C1 segment of cervical spinal cord (tissue), 14 donors: ENCODE results near the gene NAA15.
"Not testable (repeated sequence)": the region's sequence is repeated elsewhere in the genome, so short reads cannot be mapped to it uniquely, and the experiment has no call there.

Experiments used
- DNase-seq, 14 donors: peaks; one replicate each; lab custom pipeline; 2025; lab: John Stamatoyannopoulos, UW

NAA15 gene

GRCh38 chr4:139297001-139297410 lies 4.3 kb upstream of the NAA15 start:
- DNase-seq, result no peak

DNA sequence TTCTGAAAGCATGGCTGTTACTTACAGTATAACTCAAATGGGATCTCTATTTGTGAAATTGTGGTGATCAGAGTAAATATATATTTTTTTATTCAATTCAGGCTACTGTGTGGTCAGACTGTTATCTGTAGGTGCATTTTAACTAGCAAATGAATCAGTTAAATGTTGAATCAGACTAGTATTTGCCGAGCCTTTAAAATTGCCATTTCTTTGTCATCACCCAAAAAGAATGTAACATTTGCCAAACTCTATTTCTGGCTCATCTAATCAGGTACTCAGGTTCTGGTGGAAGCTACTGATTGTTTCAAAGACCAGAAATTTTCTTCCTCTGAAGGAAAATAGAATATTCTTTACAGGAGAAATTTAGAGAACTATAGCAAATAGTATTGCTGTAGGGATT lies 1.8 kb upstream of the NAA15 start:
- no peak for DNase-seq

DNA sequence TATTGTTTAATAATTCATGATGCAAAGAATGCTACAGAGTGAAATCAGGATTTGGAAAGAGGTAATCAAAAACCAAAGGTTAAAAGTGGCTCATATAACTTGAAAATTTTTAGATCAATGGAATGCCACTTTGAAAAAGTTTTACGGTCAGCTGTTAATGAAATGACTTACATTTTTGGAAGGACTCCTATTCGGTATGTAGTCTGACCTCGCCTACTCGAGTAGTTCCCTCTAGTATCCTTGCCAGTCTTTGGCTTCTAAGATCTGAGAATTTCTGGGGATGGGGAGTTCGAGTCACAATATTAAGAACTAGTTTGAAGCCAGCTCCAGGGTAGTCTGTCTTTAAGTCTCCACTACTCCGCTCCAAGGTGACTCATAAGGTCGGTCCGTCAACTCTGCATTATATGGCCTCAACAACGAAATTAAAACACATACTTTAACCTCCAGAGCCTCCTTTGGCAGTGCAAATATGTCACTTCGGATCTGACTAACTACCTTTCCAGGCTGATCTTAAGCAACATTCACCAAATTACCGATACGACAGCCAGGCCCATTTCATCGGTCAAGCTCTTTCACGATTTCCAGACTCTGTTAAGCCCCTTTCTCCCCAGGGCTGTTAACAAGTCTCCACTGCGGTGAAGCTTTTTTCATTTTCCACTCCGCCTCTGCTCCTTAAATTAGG lies 733 bp upstream of the NAA15 start:
- DNase-seq, result peak in 4 of 14 donors; percentile 50 to 62 (median 60)

- peak in 11 of 14 donors; percentile 36 to 77 (median 60) for DNase-seq
Measured at GRCh38 chr4:139301821-139302611, 711 bp downstream of the NAA15 start, which contains the start of gene NDUFC1. Gene NDUFC1, minus strand, starts transcription at chr4:139302477. Its CDS starts 6,679 bp downstream, at chr4:139295798.

DNA sequence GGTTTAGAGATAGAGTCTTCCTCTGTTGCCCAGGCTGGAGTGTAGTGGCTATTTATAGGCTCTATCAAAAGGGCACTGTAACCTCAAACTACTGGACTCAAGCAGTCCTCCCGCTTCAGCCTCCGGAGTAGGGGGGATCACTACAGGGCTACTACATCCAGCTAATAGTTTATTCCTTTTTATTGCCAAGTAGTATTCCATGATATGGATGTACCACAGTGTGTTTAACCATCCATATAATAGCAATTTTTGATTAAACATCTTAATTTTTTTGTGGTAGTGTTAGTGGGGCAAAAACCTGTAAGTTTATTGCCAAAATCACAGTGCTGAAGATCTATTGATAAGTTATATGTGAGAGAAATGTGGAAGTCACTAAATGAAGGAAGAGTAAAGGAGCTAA lies 3.6 kb downstream of the NAA15 start:
- DNase-seq, result no peak

GRCh38 chr4:139311909-139312308 lies 10.6 kb downstream of the NAA15 start:
- DNase-seq, result no peak

- no peak for DNase-seq
Measured at GRCh38 chr4:139312552-139313332, 11.4 kb downstream of the NAA15 start.

- DNase-seq, result not testable (repeated sequence)
Measured at GRCh38 chr4:139313414-139313813, 12.1 kb downstream of the NAA15 start.

DNA sequence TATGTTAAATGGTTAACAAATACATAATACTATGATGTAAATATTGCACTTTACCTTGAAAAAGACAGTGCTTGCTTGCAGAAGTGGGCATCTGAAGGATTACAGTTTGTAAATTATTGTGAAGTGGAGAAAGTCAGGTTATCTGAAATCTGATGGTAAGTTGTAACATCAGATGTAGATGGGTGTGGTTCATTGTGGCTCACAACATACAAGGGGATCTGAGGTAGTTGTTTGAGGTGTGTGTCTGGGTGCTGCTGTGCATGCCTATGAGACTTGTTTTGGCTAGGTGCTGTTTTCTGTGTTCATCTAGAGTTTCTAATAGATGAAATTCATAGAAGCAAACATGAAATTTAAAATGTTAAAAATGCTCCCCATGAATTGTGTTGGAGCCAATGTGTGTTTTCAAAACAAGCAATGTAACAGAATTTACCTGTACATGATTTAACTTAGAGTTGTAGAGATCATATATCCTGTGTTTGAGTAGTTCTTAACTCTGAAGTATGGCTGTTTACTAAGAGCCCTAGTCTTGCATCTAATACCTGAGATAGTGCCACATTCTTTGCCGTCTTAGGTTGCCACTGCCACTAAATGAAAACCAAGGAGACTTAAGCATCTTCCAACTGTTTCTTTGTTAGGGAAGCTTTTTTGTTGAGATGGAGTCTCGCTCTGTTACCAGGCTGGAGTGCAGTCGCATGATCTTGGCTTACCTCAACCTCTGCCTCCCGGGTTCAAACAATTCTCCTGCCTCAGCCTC lies 12.9 kb downstream of the NAA15 start:
- DNase-seq, result no peak

DNA sequence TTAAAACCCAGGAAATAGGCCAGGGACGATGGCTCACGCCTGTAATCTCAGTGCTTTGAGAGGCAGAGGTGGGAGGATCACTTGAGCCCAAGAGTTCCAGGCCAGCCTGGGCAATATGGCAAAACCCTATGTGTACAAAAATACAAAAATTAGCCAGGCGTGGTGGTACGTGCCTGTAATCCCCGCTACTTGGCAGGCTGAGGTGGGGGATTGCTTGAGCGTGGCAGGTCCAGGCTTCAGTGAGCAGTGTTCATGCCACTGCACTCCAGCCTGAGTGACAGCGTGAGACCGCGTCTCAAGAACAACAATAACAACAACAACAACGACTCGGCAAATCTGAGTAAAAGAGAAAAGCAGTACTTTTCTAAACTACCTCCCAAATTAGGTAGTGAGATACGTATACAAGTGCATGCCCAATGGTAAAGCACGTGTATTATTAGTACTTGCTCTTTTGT lies 13.9 kb downstream of the NAA15 start:
- no peak for DNase-seq

- DNase-seq, result no peak
Measured at GRCh38 chr4:139316733-139317132, 15.4 kb downstream of the NAA15 start.

DNA sequence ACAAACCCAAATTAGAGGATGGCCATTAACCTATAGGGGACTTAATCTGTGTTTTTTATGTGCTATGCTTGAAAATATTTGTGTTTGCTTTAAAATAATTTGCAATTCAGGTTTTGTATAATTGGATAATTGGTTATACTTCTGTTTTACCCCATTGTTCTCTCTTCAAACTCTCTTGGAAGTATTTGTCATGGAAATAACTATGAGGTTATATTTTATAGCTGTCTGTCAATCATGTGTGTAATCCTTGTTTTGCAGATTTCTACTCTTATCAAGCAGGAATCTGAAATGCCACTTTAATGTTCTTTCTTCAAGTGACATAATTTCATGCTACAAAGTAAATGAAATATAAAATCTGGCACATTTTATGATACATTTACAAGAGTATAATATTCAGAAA lies 16.3 kb downstream of the NAA15 start:
- no peak for DNase-seq

DNA sequence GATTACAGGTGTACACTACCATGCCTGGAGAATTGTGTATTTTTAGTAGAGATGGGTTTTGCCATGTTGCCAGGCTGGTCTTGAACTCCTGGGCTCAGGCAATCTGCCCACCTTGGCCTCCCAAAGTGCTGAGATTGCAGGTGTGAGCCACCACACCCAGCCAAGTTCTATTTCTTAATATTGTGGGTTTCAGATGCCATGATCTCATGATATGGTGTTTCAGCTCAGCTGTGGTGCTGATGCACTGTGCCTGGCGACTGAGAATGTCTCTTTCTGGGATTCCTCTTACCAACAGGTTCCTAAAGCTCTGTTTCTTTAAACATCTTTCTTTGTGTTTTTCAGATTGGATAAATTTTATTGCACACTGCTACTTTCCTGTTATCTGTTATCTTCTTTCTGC lies 18.3 kb downstream of the NAA15 start:
- DNase-seq, result no peak

GRCh38 chr4:139322070-139322469 lies 20.8 kb downstream of the NAA15 start:
- not testable (repeated sequence) for DNase-seq

DNA sequence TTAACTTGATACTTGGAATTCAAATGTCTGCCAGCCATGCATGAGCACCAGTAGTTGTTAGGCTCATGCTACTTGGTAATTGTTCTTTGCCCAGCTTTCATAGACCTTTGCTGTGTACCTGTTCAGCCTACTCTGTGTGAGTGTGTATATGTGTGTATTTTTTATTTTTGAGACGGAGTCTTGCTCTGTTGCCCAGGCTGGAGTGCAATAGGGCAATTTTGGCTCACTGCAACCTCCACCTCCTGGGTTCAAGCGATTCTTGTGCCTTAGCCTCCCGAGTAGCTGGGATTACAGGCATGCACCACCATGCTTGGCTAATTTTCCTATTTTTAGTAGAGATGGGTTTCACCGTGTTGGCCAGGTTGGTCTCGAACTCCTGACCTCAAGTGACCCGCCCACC lies 21.2 kb downstream of the NAA15 start:
- DNase-seq, result not testable (repeated sequence)

- no peak for DNase-seq
Measured at GRCh38 chr4:139324620-139325019, 23.3 kb downstream of the NAA15 start.

DNA sequence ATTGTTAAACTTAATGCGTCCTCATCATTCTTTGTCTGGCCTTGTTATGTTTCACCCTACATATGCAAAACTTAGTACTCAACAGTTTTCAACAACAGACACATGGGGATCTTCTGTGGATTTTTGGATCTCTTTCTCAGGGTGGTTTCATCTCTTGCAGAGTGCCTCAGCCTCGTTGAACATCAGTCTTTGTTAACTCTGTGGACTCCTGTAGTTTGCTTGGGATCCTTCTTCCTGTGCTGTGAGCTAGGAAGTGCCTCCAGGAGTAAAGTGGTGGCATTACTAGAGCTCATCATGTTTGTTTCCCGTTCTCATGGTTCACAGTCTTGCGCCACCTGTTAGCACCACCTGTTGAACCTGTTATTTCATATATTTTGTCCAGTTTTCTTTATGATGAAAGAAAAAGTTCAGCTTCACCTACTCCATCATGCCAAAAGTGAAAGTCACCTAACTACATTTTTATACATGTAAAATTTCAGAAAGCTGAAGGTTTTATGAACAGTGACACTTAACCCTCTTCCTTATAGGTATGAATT lies 28.4 kb downstream of the NAA15 start:
- no peak for DNase-seq

- no peak for DNase-seq
Measured at GRCh38 chr4:139330283-139330682, 29.0 kb downstream of the NAA15 start.

GRCh38 chr4:139331185-139331584 lies 29.9 kb downstream of the NAA15 start:
- no peak for DNase-seq

- DNase-seq, result no peak
Measured at GRCh38 chr4:139333046-139333445, 31.7 kb downstream of the NAA15 start.

DNA sequence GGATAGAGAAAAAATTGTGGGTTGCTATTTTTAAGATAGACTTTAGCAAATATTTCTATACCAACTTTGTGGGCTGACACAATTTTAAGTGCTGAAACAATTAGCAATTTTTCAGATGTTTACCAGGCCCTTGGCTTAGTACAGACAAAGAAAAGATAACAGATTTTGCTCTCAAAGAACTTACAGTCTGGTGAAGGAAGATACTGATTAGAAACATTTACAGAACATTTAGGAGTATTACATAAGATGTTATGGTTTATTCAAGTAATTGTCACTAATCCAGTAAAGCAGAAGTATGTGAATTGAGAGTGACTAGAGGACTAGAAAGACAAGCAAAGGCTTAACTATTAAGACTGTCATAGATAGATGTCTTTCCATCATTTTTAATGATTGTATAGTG lies 36.3 kb downstream of the NAA15 start:
- no peak for DNase-seq
